PC-9 (cell line): ENCODE measurements around the gene TMEM232. TPM values are rescaled to one million over a fixed set of nuclear protein-coding genes. Genes with fewer than 3 reads are reported as not detected.

Source experiments
- BruUV-seq: library from RNA; stranded (reverse); fragments of 400-500 nt; replicated peaks from 2 replicates; lab custom pipeline; 2021; lab: Mats Ljungman, UMichigan
- CTCF ChIA-PET: fragments of 300-600 bp; sonication (Branson Sonifier 250); formaldehyde crosslinking; loops from one replicate; lab custom pipeline; 2022; ENCODE audit warnings: antibody characterized with exemption; lab: Charles Lee
- POLR2A ChIA-PET: fragments of 300-600 bp; sonication (Branson Sonifier 250); formaldehyde crosslinking; loops from one replicate; lab custom pipeline; 2022; ENCODE audit warnings: antibody characterized with exemption; ENCODE audit not compliant: unreplicated experiment; lab: Charles Lee
- DNase-seq, 2 experiments: peaks; one replicate each; pipeline versions ENCODE4 v3.0.0 to v3.0.0-alpha.2; 2015 to 2022; ENCODE audit warnings: mixed read lengths in 1 of 2
- H2AFZ ChIP-seq: fragments of 200-600 bp; sonication (generic); 2 replicates; pipeline ENCODE4 v1.8.1; 2017; ENCODE audit warnings: antibody characterized with exemption
- H3F3A ChIP-seq: fragments of 200-600 bp; sonication (generic); 2 replicates; pipeline ENCODE4 v1.8.1; 2017; ENCODE audit warnings: antibody characterized with exemption, mild to moderate bottlenecking, low read depth; ENCODE audit not compliant: insufficient read depth
- H3K27ac ChIP-seq: fragments of 200-600 bp; sonication (generic); 2 replicates; pipeline ENCODE4 v1.6.1; 2016; ENCODE audit warnings: mixed run types
- H3K27me3 ChIP-seq: fragments of 200-600 bp; sonication (generic); 2 replicates; pipeline ENCODE4 v1.6.1; 2016; ENCODE audit warnings: low read depth, mixed run types; ENCODE audit not compliant: insufficient read depth
- H3K36me3 ChIP-seq: fragments of 200-600 bp; sonication (generic); 2 replicates; pipeline ENCODE4 v1.6.1; 2016; ENCODE audit warnings: low read depth, mixed run types
- H3K4me1 ChIP-seq: fragments of 200-600 bp; sonication (generic); replicated peaks from 2 replicates; pipeline ENCODE4 v1.6.1; 2016; ENCODE audit warnings: mixed run types; ENCODE audit not compliant: insufficient read depth
- H3K4me2 ChIP-seq: fragments of 200-600 bp; sonication (generic); 2 replicates; pipeline ENCODE4 v1.6.1; 2017; ENCODE audit warnings: mixed run types
- H3K4me3 ChIP-seq: fragments of 200-600 bp; sonication (generic); 2 replicates; pipeline ENCODE4 v1.6.1; 2016; ENCODE audit warnings: mixed run types
- H3K79me2 ChIP-seq: fragments of 200-600 bp; sonication (generic); 2 replicates; pipeline ENCODE4 v1.6.1; 2017; ENCODE audit warnings: low read depth, mixed run types
- H3K9me2 ChIP-seq: fragments of 200-600 bp; sonication (generic); 2 replicates; pipeline ENCODE4 v1.8.1; 2017; ENCODE audit warnings: mild to moderate bottlenecking; ENCODE audit not compliant: insufficient read depth
- H3K9me3 ChIP-seq: fragments of 200-600 bp; sonication (generic); 2 replicates; pipeline ENCODE4 v1.8.1; 2016; ENCODE audit warnings: low read depth; ENCODE audit not compliant: insufficient read depth
- H4K20me1 ChIP-seq: fragments of 200-600 bp; sonication (generic); 2 replicates; pipeline ENCODE4 v1.8.1; 2017; ENCODE audit not compliant: insufficient read depth
- CTCF ChIP-seq: fragments of 200-600 bp; sonication (generic); conservative IDR thresholded peaks from 2 replicates; pipeline ENCODE4 v1.6.1; 2017; ENCODE audit warnings: mixed run types, antibody characterized with exemption, mild to moderate bottlenecking, moderate library complexity
- EZH2 ChIP-seq: fragments of 200-600 bp; sonication (generic); IDR thresholded peaks from 2 replicates; pipeline ENCODE4 v1.8.0; 2017; ENCODE audit warnings: antibody characterized with exemption, low read depth
- intact Hi-C: fragments of 100-400 bp; cut with micrococcal nuclease; formaldehyde crosslinking; loops from one replicate; pipeline ENCODE4 v1.10.0; 2022; ENCODE audit not compliant: unreplicated experiment
- total RNA-seq: library from RNA; stranded (reverse); gene quantifications from 2 replicates; pipeline ENCODE4 v1.2.3, GENCODE V29; 2021

TMEM232 gene
- total RNA-seq, 1 experiment from 2014 or later = 0.65 TPM

GRCh38 chr5:110631236-110631635 lies 95.2 kb downstream of the TMEM232 start:
- no peaks in the 10 kb centered on the region for H3K9me3 ChIP-seq
- TF ChIP-seq EZH2 = no peak
- no peak for TF ChIP-seq CTCF
- H3K27ac ChIP-seq = no peak overlapping the region
- no peak overlapping the region for H2AFZ ChIP-seq
- ChIA-PET POLR2A (no interaction called here), CTCF (no interaction called here)
- no peak for DNase-seq
- H3K9me2 ChIP-seq = no peaks in the 10 kb centered on the region
- no TSS peak for BruUV-seq
- no peaks in the 10 kb centered on the region for H3K36me3 ChIP-seq
- no peaks in the 10 kb centered on the region for H4K20me1 ChIP-seq
- H3K27me3 ChIP-seq = no peaks in the 10 kb centered on the region
- H3K4me2 ChIP-seq = no peak overlapping the region
- no peaks in the 10 kb centered on the region for H3F3A ChIP-seq
- no peaks in the 10 kb centered on the region for H3K4me1 ChIP-seq
- no peaks in the 10 kb centered on the region for H3K79me2 ChIP-seq
- H3K4me3 ChIP-seq = no peak overlapping the region
- intact Hi-C loops = no loop called here

GRCh38 chr5:110630350-110630749 lies 96.1 kb downstream of the TMEM232 start:
- no peaks in the 10 kb centered on the region for H3K9me3 ChIP-seq
- H3K36me3 ChIP-seq = no peaks in the 10 kb centered on the region
- no peaks in the 10 kb centered on the region for H3K9me2 ChIP-seq
- H4K20me1 ChIP-seq = no peaks in the 10 kb centered on the region
- TF ChIP-seq EZH2 (no peak), CTCF (no peak)
- no peak overlapping the region for H3K4me3 ChIP-seq
- H3K27ac ChIP-seq = no peak overlapping the region
- no peak overlapping the region for H2AFZ ChIP-seq
- H3K79me2 ChIP-seq = no peaks in the 10 kb centered on the region
- H3K4me1 ChIP-seq = no peaks in the 10 kb centered on the region
- intact Hi-C loops = no loop called here
- H3F3A ChIP-seq = no peaks in the 10 kb centered on the region
- H3K4me2 ChIP-seq = no peak overlapping the region
- CTCF ChIA-PET = no interaction called here
- BruUV-seq = no TSS peak
- no peaks in the 10 kb centered on the region for H3K27me3 ChIP-seq
- DNase-seq = no peak
- POLR2A ChIA-PET = no interaction called here

- Histone ChIP-seq H3K4me3 (no peak overlapping the region), H3K27ac (no peak overlapping the region), H3K9me3 (no peaks in the 10 kb centered on the region), H2AFZ (no peak overlapping the region), H3K4me1 (no peaks in the 10 kb centered on the region), H3K79me2 (no peaks in the 10 kb centered on the region), H3K9me2 (no peaks in the 10 kb centered on the region), H4K20me1 (no peaks in the 10 kb centered on the region; the same call in 1 of the 2 replicates), H3K27me3 (no peaks in the 10 kb centered on the region), H3F3A (no peaks in the 10 kb centered on the region), H3K36me3 (no peaks in the 10 kb centered on the region), H3K4me2 (no peak overlapping the region)
- peak in 1 of 2 experiments; percentile 39 for DNase-seq
- ChIA-PET POLR2A (no interaction called here), CTCF (no interaction called here)
- intact Hi-C loops = loop anchor here (5.0 to 10.0 kb wide), 2 partner anchors 181 to 938 kb away; partner anchors contain the start of gene MAN2A1
- no TSS peak for BruUV-seq
- TF ChIP-seq EZH2 (no peak), CTCF (peak; percentile 74; the same call in 1 of the 2 replicates)
Observed at GRCh38 chr5:110625376-110625999, 101.0 kb downstream of the TMEM232 start.
